Kidney (tissue), 14 donors: Measurements from ENCODE around the gene SLC1A7. TPM values are rescaled to one million over a fixed set of nuclear protein-coding genes. Genes with fewer than 3 reads are reported as not detected.

ENCODE experiments used
- DNase-seq, 5 donors: peaks; one replicate each; pipeline ENCODE4 v3.0.0-alpha.2; 2013 to 2020
- FAIRE-seq: peaks from 2 replicates; lab custom pipeline; 2012; peaks lifted over from hg19 to GRCh38; lab: Jason Lieb, UNC
- H3K27ac ChIP-seq, 2 donors: one replicate each; pipeline ENCODE4 v1.7.0; 2013; ENCODE audit warnings: low read depth in 2 of 2, low read length in 2 of 2, inconsistent platforms in 1 of 2
- H3K27me3 ChIP-seq: one replicate; pipeline ENCODE4 v1.7.1; 2013; ENCODE audit warnings: low read length, inconsistent platforms; ENCODE audit not compliant: control insufficient read depth, insufficient read depth
- H3K36me3 ChIP-seq, 3 donors: one replicate each; pipeline versions ENCODE4 v1.7.0 to v1.7.1; 2013; ENCODE audit warnings: low read length in 3 of 3, control low read depth in 1 of 3, inconsistent platforms in 1 of 3; ENCODE audit not compliant: insufficient read depth in 3 of 3, control insufficient read depth in 2 of 3
- H3K4me1 ChIP-seq, 3 donors: one replicate each; pipeline versions ENCODE4 v1.7.0 to v1.7.1; 2013; ENCODE audit warnings: low read length in 3 of 3, inconsistent platforms in 1 of 3, low read depth in 1 of 3; ENCODE audit not compliant: control insufficient read depth in 2 of 3, insufficient read depth in 2 of 3
- H3K4me3 ChIP-seq, 3 donors: one replicate each; pipeline versions ENCODE4 v1.7.0 to v1.8.1; 2013; ENCODE audit warnings: low read length in 3 of 3, control low read depth in 1 of 3, inconsistent platforms in 1 of 3
- H3K9ac ChIP-seq, 3 donors: one replicate each; pipeline versions ENCODE4 v1.7.0 to v1.7.1; 2013; ENCODE audit warnings: low read length in 3 of 3, control low read depth in 1 of 3, inconsistent platforms in 1 of 3
- H3K9me3 ChIP-seq, 3 donors: one replicate each; pipeline versions ENCODE4 v1.7.0 to v1.7.1; 2013; ENCODE audit warnings: low read length in 3 of 3, control low read depth in 1 of 3, inconsistent platforms in 1 of 3; ENCODE audit not compliant: control insufficient read depth in 2 of 3, insufficient read depth in 1 of 3
- intact Hi-C: fragments of 100-400 bp; cut with DNase I; formaldehyde crosslinking; loops from one replicate; pipeline ENCODE4 v1.11.1; 2022
- polyA plus RNA-seq: library from polyadenylated mRNA; stranded (reverse); fragments of 350-450 nt; fragmentation: Illumina TruSeq; extraction: RNeasy Lipid Tissue Mini Kit (QIAGEN cat#74804); gene quantifications from one replicate; pipeline ENCODE4 v1.2.3, GENCODE V29; 2014; ENCODE audit warnings: low read depth, low replicate concordance; ENCODE audit not compliant: insufficient read depth
- total RNA-seq: library from RNA; stranded (reverse); fragmentation: NEBNext Ultra II Directional; extraction: Animal tissue kit (Norgen Biotek cat#: 25700); gene quantifications from one replicate; pipeline ENCODE4 v1.2.1, GENCODE V29; 2021
- TF ChIP-seq, protein P1 (sequence below): IDR thresholded peaks from 3 replicates; pipeline ENCODE4 v1.5.1; 2012; ENCODE audit warnings: mild to moderate bottlenecking, moderate library complexity, borderline replicate concordance; ENCODE audit not compliant: insufficient read depth; ENCODE audit errors: extremely low read depth
- donor health status: control.
- donor health status: control.
- donor health status: control.
- donor health status: control.
- donor health status: control.
- donor health status: DM: yes; HTN: yes; CAD: no.
- donor health status: Normal renal cell carcinoma (clear cell type).

The SLC1A7 gene
- total and polyA plus RNA-seq, 2 donors from 2014 or later = 1.0 TPM; not detected in 1

- H3K9ac ChIP-seq = no peak overlapping the region
- no peaks in the 10 kb centered on the region for H3K9me3 ChIP-seq
- H3K4me1 ChIP-seq = no peaks in the 10 kb centered on the region
- TF ChIP-seq, protein P1, sequence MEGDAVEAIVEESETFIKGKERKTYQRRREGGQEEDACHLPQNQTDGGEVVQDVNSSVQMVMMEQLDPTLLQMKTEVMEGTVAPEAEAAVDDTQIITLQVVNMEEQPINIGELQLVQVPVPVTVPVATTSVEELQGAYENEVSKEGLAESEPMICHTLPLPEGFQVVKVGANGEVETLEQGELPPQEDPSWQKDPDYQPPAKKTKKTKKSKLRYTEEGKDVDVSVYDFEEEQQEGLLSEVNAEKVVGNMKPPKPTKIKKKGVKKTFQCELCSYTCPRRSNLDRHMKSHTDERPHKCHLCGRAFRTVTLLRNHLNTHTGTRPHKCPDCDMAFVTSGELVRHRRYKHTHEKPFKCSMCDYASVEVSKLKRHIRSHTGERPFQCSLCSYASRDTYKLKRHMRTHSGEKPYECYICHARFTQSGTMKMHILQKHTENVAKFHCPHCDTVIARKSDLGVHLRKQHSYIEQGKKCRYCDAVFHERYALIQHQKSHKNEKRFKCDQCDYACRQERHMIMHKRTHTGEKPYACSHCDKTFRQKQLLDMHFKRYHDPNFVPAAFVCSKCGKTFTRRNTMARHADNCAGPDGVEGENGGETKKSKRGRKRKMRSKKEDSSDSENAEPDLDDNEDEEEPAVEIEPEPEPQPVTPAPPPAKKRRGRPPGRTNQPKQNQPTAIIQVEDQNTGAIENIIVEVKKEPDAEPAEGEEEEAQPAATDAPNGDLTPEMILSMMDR = no peak
- no peak overlapping the region for H3K27ac ChIP-seq
- FAIRE-seq (no peak), DNase-seq (no peak)
- H3K36me3 ChIP-seq = no peaks in the 10 kb centered on the region
- H3K27me3 ChIP-seq = no peaks in the 10 kb centered on the region
- H3K4me3 ChIP-seq = no peak overlapping the region
- intact Hi-C loops = no loop called here
These were observed 55.9 kb downstream of the SLC1A7 start for GRCh38 chr1:53086491-53087070.

DNA sequence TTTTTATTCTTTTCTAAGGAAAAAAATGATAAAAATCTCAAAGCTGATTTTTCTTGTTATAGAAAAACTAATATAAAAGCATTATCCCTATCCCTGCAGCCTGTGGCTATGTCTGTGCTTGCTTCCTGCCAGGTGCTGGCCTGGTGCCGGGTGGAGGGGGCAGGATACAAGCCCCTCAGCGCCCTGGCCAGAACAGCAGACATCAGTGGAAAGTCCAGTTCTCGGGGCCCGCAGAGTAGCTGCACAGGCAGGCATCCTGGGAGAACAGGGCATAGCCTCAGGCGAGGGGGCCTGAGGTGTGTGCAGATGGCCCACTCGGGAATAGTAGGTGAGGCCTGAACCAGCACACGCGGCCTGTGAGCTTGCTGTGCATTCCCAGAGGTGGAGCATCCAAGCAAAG lies 57.0 kb downstream of the SLC1A7 start:
- DNase-seq = no peak
- TF ChIP-seq, protein P1 = no peak
- no peaks in the 10 kb centered on the region for H3K36me3 ChIP-seq

GRCh38 chr1:53084589-53084971 lies 57.9 kb downstream of the SLC1A7 start:
- Histone ChIP-seq H3K4me3 (no peak overlapping the region), H3K27me3 (no peaks in the 10 kb centered on the region), H3K9me3 (no peaks in the 10 kb centered on the region), H3K27ac (no peak overlapping the region), H3K9ac (no peak overlapping the region), H3K36me3 (no peaks in the 10 kb centered on the region), H3K4me1 (no peaks in the 10 kb centered on the region)
- DNase-seq (no peak), FAIRE-seq (no peak)
- TF ChIP-seq, protein P1 = no peak
- intact Hi-C loops = no loop called here

More for the DNA sequence above, 57.0 kb downstream of the SLC1A7 start:
- Histone ChIP-seq H3K4me1 (no peaks in the 10 kb centered on the region), H3K4me3 (no peak overlapping the region), H3K9ac (no peak overlapping the region), H3K27ac (no peak overlapping the region), H3K27me3 (no peaks in the 10 kb centered on the region), H3K9me3 (no peaks in the 10 kb centered on the region)
- FAIRE-seq = no peak
- intact Hi-C loops = no loop called here
